NT2/D1 (cell line): Measurements from ENCODE around the gene STAT5B.

ENCODE experiments used
- DNase-seq: peaks from one replicate; pipeline ENCODE4 v3.0.0-alpha.2; 2011; ENCODE audit warnings: low read depth, low spot score
- H3K27me3 ChIP-seq: 2 replicates; pipeline ENCODE4 v1.6.0; 2011; ENCODE audit warnings: mild to moderate bottlenecking; ENCODE audit not compliant: insufficient read length, insufficient read depth
- H3K36me3 ChIP-seq: 2 replicates; pipeline ENCODE4 v1.6.1; 2011; ENCODE audit warnings: mild to moderate bottlenecking, low read length, mixed read lengths; ENCODE audit not compliant: insufficient read depth, insufficient read length
- H3K4me1 ChIP-seq: 2 replicates; pipeline ENCODE4 v1.5.1; 2011; ENCODE audit not compliant: insufficient read depth, insufficient read length
- H3K4me3 ChIP-seq: 2 replicates; pipeline ENCODE4 v1.5.1; 2011; ENCODE audit warnings: low read depth; ENCODE audit not compliant: insufficient read length
- H3K9ac ChIP-seq: 2 replicates; pipeline ENCODE4 v1.6.0; 2011; ENCODE audit warnings: low read depth; ENCODE audit not compliant: insufficient read length
- H3K9me3 ChIP-seq: 2 replicates; pipeline ENCODE4 v1.5.1; 2011; ENCODE audit warnings: mild to moderate bottlenecking, low read length; ENCODE audit not compliant: insufficient read depth
- SUZ12 ChIP-seq: IDR thresholded peaks from 2 replicates; pipeline ENCODE4 v1.6.1; 2011; ENCODE audit not compliant: insufficient read length, insufficient read depth; ENCODE audit errors: extremely low read depth
- YY1 ChIP-seq: IDR thresholded peaks from 2 replicates; pipeline ENCODE4 v1.6.1; 2011; ENCODE audit not compliant: insufficient read length, insufficient read depth
- ZNF274 ChIP-seq: IDR thresholded peaks from 2 replicates; pipeline ENCODE4 v1.6.1; 2011; ENCODE audit warnings: mild to moderate bottlenecking, low read depth, low read length

The STAT5B gene

GRCh38 chr17:42163113-42163512, 113.1 kb downstream of the STAT5B start:
- Histone ChIP-seq H3K9me3 (no peaks in the 10 kb centered on the region), H3K9ac (peak overlapping the region; percentile 6), H3K4me1 (peaks cover 19% of the 10 kb centered on the region), H3K36me3 (no peaks in the 10 kb centered on the region), H3K4me3 (no peak overlapping the region), H3K27me3 (no peaks in the 10 kb centered on the region)
- TF ChIP-seq ZNF274 (no peak), YY1 (no peak), SUZ12 (no peak)
- no peak for DNase-seq

DNA sequence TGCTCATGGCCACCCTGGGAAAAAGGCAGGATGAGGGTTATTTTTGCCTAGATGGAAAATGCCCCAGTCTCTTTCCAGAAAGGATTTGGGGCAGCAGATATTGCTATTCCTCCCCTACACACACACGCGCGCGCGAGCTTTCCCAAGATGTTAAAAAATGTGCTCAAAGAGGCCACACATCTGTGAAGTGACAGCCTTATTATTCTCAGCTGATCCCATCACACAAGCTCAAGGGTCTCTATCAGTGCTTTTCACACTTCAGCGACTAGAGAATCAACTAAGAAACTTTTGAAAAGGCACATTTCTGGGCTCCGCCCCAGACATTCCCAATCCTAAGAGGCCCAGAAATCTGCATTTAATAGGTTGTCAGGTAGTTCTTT, 115.7 kb downstream of the STAT5B start:
- Histone ChIP-seq H3K9me3 (no peaks in the 10 kb centered on the region), H3K4me3 (no peak overlapping the region), H3K4me1 (peaks cover 29% of the 10 kb centered on the region), H3K36me3 (no peaks in the 10 kb centered on the region), H3K27me3 (no peaks in the 10 kb centered on the region), H3K9ac (peak overlapping the region; percentile 2)
- no peak for DNase-seq
- no peak for TF ChIP-seq YY1
- no peak for TF ChIP-seq ZNF274
- no peak for TF ChIP-seq SUZ12

- TF ChIP-seq YY1 (no peak), ZNF274 (no peak), SUZ12 (no peak)
- DNase-seq, result no peak
- Histone ChIP-seq H3K9me3 (no peaks in the 10 kb centered on the region), H3K27me3 (no peaks in the 10 kb centered on the region), H3K36me3 (no peaks in the 10 kb centered on the region), H3K4me1 (peaks cover 29% of the 10 kb centered on the region), H3K9ac (peak overlapping the region; percentile 2), H3K4me3 (no peak overlapping the region)
Observed at GRCh38 chr17:42159796-42160530, 116.2 kb downstream of the STAT5B start.

GRCh38 chr17:42155614-42156045, 120.6 kb downstream of the STAT5B start:
- Histone ChIP-seq H3K4me1 (peaks cover 24% of the 10 kb centered on the region), H3K9ac (peak overlapping the region; percentile 79), H3K9me3 (no peaks in the 10 kb centered on the region), H3K27me3 (no peaks in the 10 kb centered on the region), H3K36me3 (peaks cover 27% of the 10 kb centered on the region), H3K4me3 (peak overlapping the region; percentile 64)
- DNase-seq, result no peak
- TF ChIP-seq ZNF274 (no peak), SUZ12 (no peak), YY1 (no peak)

GRCh38 chr17:42153919-42154742, 122.1 kb downstream of the STAT5B start:
- no peak for TF ChIP-seq ZNF274
- peak overlapping the region; percentile 91 for H3K9ac ChIP-seq
- no peak for DNase-seq
- H3K4me1 ChIP-seq, result peaks cover 18% of the 10 kb centered on the region
- no peaks in the 10 kb centered on the region for H3K27me3 ChIP-seq
- no peaks in the 10 kb centered on the region for H3K9me3 ChIP-seq
- peak overlapping the region; percentile 77 for H3K4me3 ChIP-seq
- peaks cover 39% of the 10 kb centered on the region for H3K36me3 ChIP-seq
